ENCODE measurements around the gene PRDM16. TPM values are rescaled to one million over a fixed set of nuclear protein-coding genes. Genes with fewer than 3 reads are reported as not detected.

The PRDM16 gene
- total RNA-seq, 2 donors from 2014 or later, result 0.79 to 6.1 TPM

DNA sequence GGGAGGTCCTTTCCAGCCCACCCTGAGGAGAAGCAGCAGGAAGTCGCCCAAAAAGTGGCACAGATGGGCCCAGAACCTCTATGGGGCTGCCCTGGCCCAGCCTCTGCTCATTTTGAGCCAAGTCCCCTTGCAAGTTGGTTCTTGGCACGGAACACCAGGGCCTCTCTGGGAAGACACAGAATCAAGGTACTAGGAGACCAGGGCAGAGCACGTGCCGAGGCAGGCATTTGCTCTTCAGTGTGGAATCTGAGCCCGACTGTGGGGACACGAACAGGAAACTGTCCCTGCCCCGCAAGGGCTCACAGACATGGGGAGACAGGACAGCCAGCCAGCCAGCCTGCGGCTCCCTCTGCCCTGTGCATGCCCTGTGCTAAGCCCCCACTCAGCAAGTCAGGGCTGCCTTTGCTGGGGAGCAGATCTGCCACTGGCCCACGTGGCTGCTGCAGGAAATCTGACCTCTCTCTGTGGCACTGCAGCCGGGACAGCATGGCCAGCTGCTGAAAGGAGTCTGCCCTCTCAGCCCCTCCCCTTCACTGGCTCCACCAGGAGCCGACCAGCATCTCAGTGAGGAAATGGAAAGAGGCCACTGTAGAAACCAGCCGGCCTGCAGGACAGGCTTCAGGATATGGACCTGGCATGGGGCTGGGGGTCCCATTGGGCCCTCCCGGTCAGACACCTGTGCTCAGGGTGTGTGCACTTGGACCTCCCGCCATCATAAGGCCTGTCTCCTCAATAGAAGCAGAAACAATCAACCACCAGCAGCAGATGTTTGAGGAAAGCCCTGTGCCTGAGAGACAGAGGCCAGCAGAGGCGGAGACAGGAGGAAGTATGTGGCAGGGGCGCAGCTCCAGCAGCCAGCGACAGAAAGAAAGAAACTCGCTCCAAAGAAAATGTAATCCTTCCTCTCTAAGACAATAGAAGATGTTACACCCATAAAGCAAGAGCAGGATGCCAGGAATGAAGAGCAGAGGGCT, 389.2 kb downstream of the PRDM16 start:
- no peaks in the 10 kb centered on the region for H3K9me3 ChIP-seq
- intact Hi-C loops (cut with DNase I), result no loop called here
- H3K36me3 ChIP-seq, result no peaks in the 10 kb centered on the region
- peak overlapping the region; percentile 91 for H3K27ac ChIP-seq
- H3K27me3 ChIP-seq, result peaks cover 10% of the 10 kb centered on the region
- no peak overlapping the region for H3K4me3 ChIP-seq
- peak; percentile 64 for DNase-seq
- H3K4me1 ChIP-seq, result peaks cover 44% of the 10 kb centered on the region
- peak overlapping the region; percentile 56 to 91 for H3K9ac ChIP-seq (ENCODE audit: low read depth in 2 of 2, low read length in 2 of 2)
- TF ChIP-seq, protein P1, sequence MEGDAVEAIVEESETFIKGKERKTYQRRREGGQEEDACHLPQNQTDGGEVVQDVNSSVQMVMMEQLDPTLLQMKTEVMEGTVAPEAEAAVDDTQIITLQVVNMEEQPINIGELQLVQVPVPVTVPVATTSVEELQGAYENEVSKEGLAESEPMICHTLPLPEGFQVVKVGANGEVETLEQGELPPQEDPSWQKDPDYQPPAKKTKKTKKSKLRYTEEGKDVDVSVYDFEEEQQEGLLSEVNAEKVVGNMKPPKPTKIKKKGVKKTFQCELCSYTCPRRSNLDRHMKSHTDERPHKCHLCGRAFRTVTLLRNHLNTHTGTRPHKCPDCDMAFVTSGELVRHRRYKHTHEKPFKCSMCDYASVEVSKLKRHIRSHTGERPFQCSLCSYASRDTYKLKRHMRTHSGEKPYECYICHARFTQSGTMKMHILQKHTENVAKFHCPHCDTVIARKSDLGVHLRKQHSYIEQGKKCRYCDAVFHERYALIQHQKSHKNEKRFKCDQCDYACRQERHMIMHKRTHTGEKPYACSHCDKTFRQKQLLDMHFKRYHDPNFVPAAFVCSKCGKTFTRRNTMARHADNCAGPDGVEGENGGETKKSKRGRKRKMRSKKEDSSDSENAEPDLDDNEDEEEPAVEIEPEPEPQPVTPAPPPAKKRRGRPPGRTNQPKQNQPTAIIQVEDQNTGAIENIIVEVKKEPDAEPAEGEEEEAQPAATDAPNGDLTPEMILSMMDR (IDR thresholded peaks at IDR 0.05), result no peak

DNA sequence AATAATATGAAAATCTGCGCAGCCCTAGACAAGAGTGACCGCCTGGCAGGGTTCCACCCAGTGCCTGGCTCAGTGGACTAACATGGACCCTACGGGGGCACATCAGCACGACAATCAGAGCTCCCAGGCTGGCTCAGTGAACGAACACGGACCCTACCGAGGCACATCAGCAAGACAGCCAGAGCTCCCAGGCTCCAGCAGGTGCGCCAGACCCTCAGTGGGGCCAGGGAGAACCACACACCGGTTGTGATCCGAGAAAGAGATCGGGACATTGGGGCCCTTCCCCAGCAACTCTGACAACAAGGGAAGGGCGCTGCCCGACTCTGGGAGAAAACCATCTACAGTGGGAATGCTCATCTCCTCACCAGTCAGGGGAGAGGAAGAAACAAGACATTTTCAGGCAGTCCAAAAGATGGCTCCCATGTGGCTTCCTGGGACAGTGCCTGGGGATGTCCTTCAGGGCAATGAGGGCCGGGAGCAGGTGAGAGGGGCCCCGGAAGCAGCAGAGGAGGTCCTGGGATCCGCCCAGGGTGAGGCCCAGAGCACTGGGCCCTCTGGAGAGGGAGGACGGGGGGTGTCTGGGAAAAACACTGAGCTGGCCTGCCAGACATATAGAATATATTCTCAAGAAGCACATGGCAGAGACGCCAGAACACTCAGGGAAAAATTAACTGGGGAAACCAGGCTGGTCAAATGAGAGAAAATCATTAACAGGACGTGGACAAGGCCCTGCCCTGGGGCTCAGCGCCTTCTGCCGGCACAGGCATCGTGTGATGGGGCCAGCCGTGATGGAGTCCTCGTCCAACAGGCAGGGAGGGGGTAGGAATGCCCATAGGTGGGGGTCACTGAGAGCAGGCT, 390.3 kb downstream of the PRDM16 start:
- Histone ChIP-seq H3K9me3 (no peaks in the 10 kb centered on the region), H3K4me1 (peaks cover 38% of the 10 kb centered on the region), H3K27ac (peak overlapping the region; percentile 91), H3K36me3 (no peaks in the 10 kb centered on the region), H3K9ac (ENCODE audit: low read depth in 2 of 2, low read length in 2 of 2) (peak overlapping the region; percentile 44 to 91), H3K4me3 (no peak overlapping the region), H3K27me3 (no peaks in the 10 kb centered on the region)
- TF ChIP-seq, protein P1 (IDR thresholded peaks at IDR 0.05), result no peak
- DNase-seq, result peak; percentile 46
- intact Hi-C loops (cut with DNase I), result no loop called here

DNA sequence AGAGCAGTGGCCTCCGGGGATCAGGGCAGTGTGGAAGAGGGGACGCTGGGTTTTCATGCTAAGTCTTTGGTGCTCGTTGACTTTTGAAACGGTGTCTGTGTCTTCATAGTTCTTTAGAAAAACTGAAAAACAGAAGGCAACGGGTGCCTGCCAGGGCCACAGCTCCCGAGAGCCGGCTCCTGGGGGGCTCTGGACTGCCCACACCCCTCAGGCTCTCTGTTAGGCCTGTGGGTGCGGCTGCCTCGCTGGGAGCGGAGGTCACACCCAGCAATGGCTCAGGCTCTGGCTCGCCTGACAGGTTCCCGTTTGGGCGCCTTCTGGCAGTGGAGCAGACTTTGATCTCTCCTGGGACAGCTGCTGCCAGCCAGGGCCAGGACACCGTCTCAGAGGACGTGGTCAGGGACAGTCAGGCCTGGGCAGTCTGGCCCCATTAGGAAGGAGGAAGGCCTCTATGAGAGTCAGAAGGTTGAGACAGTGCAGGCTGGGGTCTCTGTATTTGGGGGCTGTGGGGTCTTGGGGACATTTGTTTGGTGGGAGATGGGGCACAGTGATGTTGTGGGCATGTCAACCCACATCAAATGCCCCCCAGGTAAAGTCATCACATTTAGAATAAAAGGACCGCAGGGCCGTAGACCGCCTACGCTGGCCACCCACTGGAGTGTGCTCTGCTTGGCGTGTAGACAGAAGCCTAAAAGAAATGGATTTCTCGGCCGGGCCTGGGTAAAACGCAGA, 391.1 kb downstream of the PRDM16 start:
- H3K27ac ChIP-seq, result peak overlapping the region; percentile 91
- DNase-seq, result peak; percentile 92
- no peaks in the 10 kb centered on the region for H3K9me3 ChIP-seq
- no peaks in the 10 kb centered on the region for H3K36me3 ChIP-seq
- TF ChIP-seq, protein P1 (IDR thresholded peaks at IDR 0.05), result no peak
- H3K27me3 ChIP-seq, result no peaks in the 10 kb centered on the region
- H3K4me3 ChIP-seq, result no peak overlapping the region
- peak overlapping the region; percentile 28 to 91 for H3K9ac ChIP-seq (ENCODE audit: low read depth in 2 of 2, low read length in 2 of 2)
- peaks cover 38% of the 10 kb centered on the region for H3K4me1 ChIP-seq
- intact Hi-C loops (cut with DNase I), result no loop called here

DNA sequence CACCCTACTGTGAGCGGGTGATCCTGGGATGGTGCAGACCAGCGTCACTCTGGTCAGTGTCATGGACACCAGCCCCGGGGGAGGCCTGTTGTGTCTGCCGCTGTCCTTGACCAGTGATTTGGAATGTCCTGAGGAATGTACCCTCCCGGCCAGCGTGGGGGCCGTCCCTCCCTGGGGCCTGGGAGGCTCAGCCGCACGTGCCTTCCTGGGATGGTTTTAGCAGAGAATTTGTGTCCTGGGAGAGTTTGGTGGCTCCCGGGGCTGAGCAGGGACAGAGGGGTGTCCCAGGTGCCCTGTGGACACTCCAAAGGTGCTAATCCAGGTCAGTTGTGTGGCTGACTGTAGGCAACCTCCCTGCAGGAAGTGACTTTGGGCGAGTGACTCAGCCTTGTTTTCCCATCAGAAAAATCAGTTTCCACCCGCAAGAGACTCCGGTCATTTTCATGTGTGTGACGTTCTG, 391.7 kb downstream of the PRDM16 start:
- Histone ChIP-seq H3K27ac (peak overlapping the region; percentile 91), H3K27me3 (no peaks in the 10 kb centered on the region), H3K4me3 (no peak overlapping the region), H3K4me1 (peaks cover 36% of the 10 kb centered on the region), H3K36me3 (no peaks in the 10 kb centered on the region), H3K9me3 (no peaks in the 10 kb centered on the region), H3K9ac (ENCODE audit: low read depth in 2 of 2, low read length in 2 of 2) (peak overlapping the region; percentile 28 to 91)
- peak; percentile 50 for DNase-seq
- TF ChIP-seq, protein P1 (IDR thresholded peaks at IDR 0.05), result no peak
- intact Hi-C loops (cut with DNase I), result no loop called here

Data from colonic mucosa (tissue), 4 donors.